Measurements from ENCODE around the gene A2ML1.

DNA sequence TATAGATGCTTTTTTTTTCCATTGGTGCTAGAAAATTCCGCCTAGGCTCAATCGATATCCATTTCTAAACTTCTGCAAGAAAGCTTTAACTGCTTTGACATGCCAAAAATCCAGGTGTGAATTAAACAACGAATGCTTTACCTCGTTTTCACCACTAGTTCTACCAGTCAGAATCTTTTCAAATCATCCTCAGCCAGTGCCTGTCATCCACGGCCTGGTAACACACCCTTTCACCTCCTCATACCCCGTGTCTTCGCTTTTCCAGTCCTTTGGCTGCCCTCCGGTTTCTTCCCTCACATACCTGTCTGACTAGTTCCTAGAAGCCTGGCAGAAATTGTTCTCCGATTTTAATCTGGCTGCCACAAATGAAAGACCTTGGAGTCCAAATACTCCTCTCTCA is 90.5 kb downstream of the A2ML1 start:
- TF ChIP-seq, protein P1, sequence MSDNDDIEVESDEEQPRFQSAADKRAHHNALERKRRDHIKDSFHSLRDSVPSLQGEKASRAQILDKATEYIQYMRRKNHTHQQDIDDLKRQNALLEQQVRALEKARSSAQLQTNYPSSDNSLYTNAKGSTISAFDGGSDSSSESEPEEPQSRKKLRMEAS (IDR thresholded peaks at IDR 0.05; ENCODE audit: insufficient read depth, insufficient read length): no peak
- TF ChIP-seq, protein P2, sequence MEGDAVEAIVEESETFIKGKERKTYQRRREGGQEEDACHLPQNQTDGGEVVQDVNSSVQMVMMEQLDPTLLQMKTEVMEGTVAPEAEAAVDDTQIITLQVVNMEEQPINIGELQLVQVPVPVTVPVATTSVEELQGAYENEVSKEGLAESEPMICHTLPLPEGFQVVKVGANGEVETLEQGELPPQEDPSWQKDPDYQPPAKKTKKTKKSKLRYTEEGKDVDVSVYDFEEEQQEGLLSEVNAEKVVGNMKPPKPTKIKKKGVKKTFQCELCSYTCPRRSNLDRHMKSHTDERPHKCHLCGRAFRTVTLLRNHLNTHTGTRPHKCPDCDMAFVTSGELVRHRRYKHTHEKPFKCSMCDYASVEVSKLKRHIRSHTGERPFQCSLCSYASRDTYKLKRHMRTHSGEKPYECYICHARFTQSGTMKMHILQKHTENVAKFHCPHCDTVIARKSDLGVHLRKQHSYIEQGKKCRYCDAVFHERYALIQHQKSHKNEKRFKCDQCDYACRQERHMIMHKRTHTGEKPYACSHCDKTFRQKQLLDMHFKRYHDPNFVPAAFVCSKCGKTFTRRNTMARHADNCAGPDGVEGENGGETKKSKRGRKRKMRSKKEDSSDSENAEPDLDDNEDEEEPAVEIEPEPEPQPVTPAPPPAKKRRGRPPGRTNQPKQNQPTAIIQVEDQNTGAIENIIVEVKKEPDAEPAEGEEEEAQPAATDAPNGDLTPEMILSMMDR (IDR thresholded peaks at IDR 0.05; ENCODE audit: extremely low read depth in 1 of 2, insufficient read depth in 1 of 2, low read depth in 1 of 2, low read length in 2 of 2): no peak
- no peak for TF ChIP-seq POLR2A (IDR thresholded peaks at IDR 0.05; ENCODE audit: low read depth, low read length)

All from endothelial cell of umbilical vein (primary cell).